ENCODE measurements around the gene ANAPC5. TPM values are rescaled to one million over a fixed set of nuclear protein-coding genes. Genes with fewer than 3 reads are reported as not detected.
"Not testable (repeated sequence)": the region's sequence is repeated elsewhere in the genome, so short reads cannot be mapped to it uniquely, and the experiment has no call there.

ANAPC5 gene
- total RNA-seq, 1 donor from 2014 or later, result 85.8 TPM

DNA sequence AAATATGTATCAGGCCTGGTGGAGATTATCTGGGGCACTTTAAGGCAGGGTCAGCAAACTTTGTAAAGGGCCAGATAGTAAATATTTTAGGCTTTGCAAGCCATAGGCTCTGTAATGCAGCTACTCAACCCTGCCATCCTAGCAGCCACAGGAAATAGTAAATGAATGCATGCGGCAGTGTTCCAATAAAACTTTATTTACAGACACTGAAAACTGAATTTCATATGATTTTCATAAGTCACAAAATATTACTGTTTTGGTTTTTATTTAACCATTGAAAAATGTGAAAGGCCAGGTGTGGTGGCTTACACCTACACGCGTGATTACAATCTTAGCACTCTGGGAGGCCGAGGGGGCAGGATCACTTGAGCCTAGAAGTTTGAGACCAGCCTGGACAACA is 52.5 kb downstream of the ANAPC5 start:
- Histone ChIP-seq H3K79me2 (ENCODE audit: insufficient read depth, low read length) (peaks cover 17% of the 10 kb centered on the region), H3K4me3 (ENCODE audit: insufficient read depth, low read depth, low read length) (no peak overlapping the region), H3K4me2 (ENCODE audit: low read length) (no peak overlapping the region), H3K27me3 (ENCODE audit: insufficient read depth, low read length) (no peaks in the 10 kb centered on the region), H3K36me3 (ENCODE audit: insufficient read depth, low read length) (no peaks in the 10 kb centered on the region), H3K9me3 (ENCODE audit: insufficient read depth, low read depth, low read length) (no peaks in the 10 kb centered on the region), H4K20me1 (ENCODE audit: insufficient read depth, low read length) (peaks cover 10% of the 10 kb centered on the region), H3K27ac (ENCODE audit: low read depth, low read length) (no peak overlapping the region), H2AFZ (ENCODE audit: low read depth, low read length) (no peak overlapping the region), H3K4me1 (ENCODE audit: insufficient read depth, low read length) (peaks cover 16% of the 10 kb centered on the region), H3K9ac (ENCODE audit: low read length) (no peak overlapping the region)
- Mint-ChIP-seq H3K36me3 (ENCODE audit: low read depth, unreplicated experiment) (no peaks in the 10 kb centered on the region), H3K4me3 (ENCODE audit: unreplicated experiment) (no peak overlapping the region), H3K9me3 (ENCODE audit: unreplicated experiment) (no peaks in the 10 kb centered on the region), H3K27me3 (ENCODE audit: low read depth, unreplicated experiment) (peaks cover 2% of the 10 kb centered on the region), H3K27ac (ENCODE audit: unreplicated experiment) (no peak overlapping the region), H3K4me1 (ENCODE audit: low read depth, unreplicated experiment) (peaks cover 2% of the 10 kb centered on the region)
- DNase-seq (ENCODE audit: low read depth) (no peak), FAIRE-seq (no peak)
- no peak for TF ChIP-seq CTCF (IDR thresholded peaks at IDR 0.05; ENCODE audit: insufficient read depth, low read depth, low read length)
- no peak for TF ChIP-seq EZH2 (IDR thresholded peaks at IDR 0.05; ENCODE audit: insufficient read depth, low read length)

DNA sequence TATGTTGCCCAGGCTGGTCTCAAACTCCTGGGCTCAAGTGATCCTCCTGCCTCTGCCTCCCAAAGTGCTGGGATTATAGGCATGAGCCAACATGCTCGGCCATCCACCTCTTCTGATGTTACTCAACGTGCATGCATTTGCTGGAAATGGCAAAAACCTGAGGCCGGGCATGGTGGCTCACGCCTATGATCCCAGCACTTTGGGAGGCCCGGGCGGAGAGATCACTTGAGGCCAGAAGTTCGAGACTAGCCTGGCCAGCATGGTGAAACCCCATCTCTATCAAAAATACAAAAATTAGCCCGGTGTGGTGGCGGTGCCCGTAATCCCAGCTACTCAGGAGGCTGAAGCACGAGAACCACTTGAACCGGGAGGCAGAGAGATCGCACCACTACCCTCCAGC is 53.8 kb downstream of the ANAPC5 start:
- H3K4me1 ChIP-seq (ENCODE audit: insufficient read depth, low read length), result peaks cover 16% of the 10 kb centered on the region
- not testable (repeated sequence) for H3K4me3 ChIP-seq (ENCODE audit: insufficient read depth, low read depth, low read length); H3K4me2 ChIP-seq (ENCODE audit: low read length); H3K4me1 Mint-ChIP-seq (ENCODE audit: low read depth, unreplicated experiment); H3K27me3 ChIP-seq (ENCODE audit: insufficient read depth, low read length); FAIRE-seq; H3K9me3 ChIP-seq (ENCODE audit: insufficient read depth, low read depth, low read length); H3K36me3 Mint-ChIP-seq (ENCODE audit: low read depth, unreplicated experiment); H3K9me3 Mint-ChIP-seq (ENCODE audit: unreplicated experiment); H3K27ac ChIP-seq (ENCODE audit: low read depth, low read length); H3K27me3 Mint-ChIP-seq (ENCODE audit: low read depth, unreplicated experiment); H3K4me3 Mint-ChIP-seq (ENCODE audit: unreplicated experiment); DNase-seq (ENCODE audit: low read depth); H3K9ac ChIP-seq (ENCODE audit: low read length); H3K36me3 ChIP-seq (ENCODE audit: insufficient read depth, low read length); H3K27ac Mint-ChIP-seq (ENCODE audit: unreplicated experiment); H2AFZ ChIP-seq (ENCODE audit: low read depth, low read length)
- H4K20me1 ChIP-seq (ENCODE audit: insufficient read depth, low read length), result peaks cover 21% of the 10 kb centered on the region
- H3K79me2 ChIP-seq (ENCODE audit: insufficient read depth, low read length), result peaks cover 27% of the 10 kb centered on the region

- Mint-ChIP-seq H3K9me3 (ENCODE audit: unreplicated experiment) (no peaks in the 10 kb centered on the region), H3K27ac (ENCODE audit: unreplicated experiment) (no peak overlapping the region), H3K4me3 (ENCODE audit: unreplicated experiment) (peak overlapping the region; percentile 80), H3K4me1 (ENCODE audit: low read depth, unreplicated experiment) (peaks cover 2% of the 10 kb centered on the region), H3K36me3 (ENCODE audit: low read depth, unreplicated experiment) (no peaks in the 10 kb centered on the region), H3K27me3 (ENCODE audit: low read depth, unreplicated experiment) (no peaks in the 10 kb centered on the region)
- H3K4me1 ChIP-seq (ENCODE audit: insufficient read depth, low read length), result peaks cover 16% of the 10 kb centered on the region
- TF ChIP-seq EZH2 (IDR thresholded peaks at IDR 0.05; ENCODE audit: insufficient read depth, low read length), result no peak
- no peak for TF ChIP-seq CTCF (IDR thresholded peaks at IDR 0.05; ENCODE audit: insufficient read depth, low read depth, low read length)
- H2AFZ ChIP-seq (ENCODE audit: low read depth, low read length), result peak overlapping the region; percentile 90
- no peaks in the 10 kb centered on the region for H3K9me3 ChIP-seq (ENCODE audit: insufficient read depth, low read depth, low read length)
- peaks cover 28% of the 10 kb centered on the region for H3K79me2 ChIP-seq (ENCODE audit: insufficient read depth, low read length)
- H3K27me3 ChIP-seq (ENCODE audit: insufficient read depth, low read length), result no peaks in the 10 kb centered on the region
- FAIRE-seq, result no peak
- H3K4me3 ChIP-seq (ENCODE audit: insufficient read depth, low read depth, low read length), result peak overlapping the region; percentile 72
- H3K9ac ChIP-seq (ENCODE audit: low read length), result peak overlapping the region; percentile 63
- H3K4me2 ChIP-seq (ENCODE audit: low read length), result peak overlapping the region; percentile 98
- no peaks in the 10 kb centered on the region for H3K36me3 ChIP-seq (ENCODE audit: insufficient read depth, low read length)
- peaks cover 27% of the 10 kb centered on the region for H4K20me1 ChIP-seq (ENCODE audit: insufficient read depth, low read length)
- peak; percentile 30 for DNase-seq (ENCODE audit: low read depth)
- H3K27ac ChIP-seq (ENCODE audit: low read depth, low read length), result no peak overlapping the region
These were observed 54.7 kb downstream of the ANAPC5 start for GRCh38 chr12:121297435-121297991.
